A673 (cell line): Measurements from ENCODE around the gene PLA2G4C.

ENCODE experiments used
- EZH2 ChIP-seq: fragments of 200-600 bp; sonication (generic); IDR thresholded peaks from 2 replicates; pipeline ENCODE4 v1.6.1; 2017; ENCODE audit warnings: borderline replicate concordance, low read depth, mild to moderate bottlenecking, mixed read lengths, antibody characterized with exemption, low read length; ENCODE audit not compliant: poor library complexity, severe bottlenecking
- TF ChIP-seq, protein P1 (sequence below): fragments of 300-800, 200-600 bp; sonication (generic); conservative IDR thresholded peaks from 2 replicates; pipeline ENCODE4 v1.5.1; 2017; ENCODE audit warnings: low read depth, mild to moderate bottlenecking, antibody characterized with exemption, low read length, moderate library complexity, mixed read lengths

DNA sequence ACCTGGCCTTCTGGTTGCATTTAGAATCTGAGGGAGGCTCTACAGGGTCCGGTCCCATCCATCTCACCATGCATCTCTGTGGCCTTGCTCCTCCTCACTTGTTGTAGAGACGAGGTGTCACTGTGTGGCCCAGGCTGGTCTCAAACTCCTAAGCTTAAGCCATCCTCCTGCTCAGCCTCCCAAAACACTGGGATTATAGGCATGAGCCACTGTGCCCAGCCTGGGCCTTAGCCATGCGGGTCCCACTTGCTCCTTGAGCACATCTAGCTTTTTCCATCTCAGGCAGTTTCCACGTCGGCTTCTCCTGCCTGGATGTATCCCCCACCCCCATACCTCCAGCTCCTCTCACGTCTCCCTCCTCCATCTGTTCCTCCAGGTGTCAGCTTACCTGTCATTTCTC lies 106.4 kb downstream of the PLA2G4C start:
- TF ChIP-seq, protein P1, sequence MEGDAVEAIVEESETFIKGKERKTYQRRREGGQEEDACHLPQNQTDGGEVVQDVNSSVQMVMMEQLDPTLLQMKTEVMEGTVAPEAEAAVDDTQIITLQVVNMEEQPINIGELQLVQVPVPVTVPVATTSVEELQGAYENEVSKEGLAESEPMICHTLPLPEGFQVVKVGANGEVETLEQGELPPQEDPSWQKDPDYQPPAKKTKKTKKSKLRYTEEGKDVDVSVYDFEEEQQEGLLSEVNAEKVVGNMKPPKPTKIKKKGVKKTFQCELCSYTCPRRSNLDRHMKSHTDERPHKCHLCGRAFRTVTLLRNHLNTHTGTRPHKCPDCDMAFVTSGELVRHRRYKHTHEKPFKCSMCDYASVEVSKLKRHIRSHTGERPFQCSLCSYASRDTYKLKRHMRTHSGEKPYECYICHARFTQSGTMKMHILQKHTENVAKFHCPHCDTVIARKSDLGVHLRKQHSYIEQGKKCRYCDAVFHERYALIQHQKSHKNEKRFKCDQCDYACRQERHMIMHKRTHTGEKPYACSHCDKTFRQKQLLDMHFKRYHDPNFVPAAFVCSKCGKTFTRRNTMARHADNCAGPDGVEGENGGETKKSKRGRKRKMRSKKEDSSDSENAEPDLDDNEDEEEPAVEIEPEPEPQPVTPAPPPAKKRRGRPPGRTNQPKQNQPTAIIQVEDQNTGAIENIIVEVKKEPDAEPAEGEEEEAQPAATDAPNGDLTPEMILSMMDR: no peak
- no peak for TF ChIP-seq EZH2
